ENCODE measurements around the gene SORCS2.

GRCh38 chr4:7244331-7244665 lies 52.0 kb downstream of the SORCS2 start:
- no peak for TF ChIP-seq EZH2phosphoT487 (IDR thresholded peaks at IDR 0.05; ENCODE audit: insufficient read depth, low read depth)
- no peak for TF ChIP-seq EZH2 (IDR thresholded peaks at IDR 0.05; ENCODE audit: insufficient read depth, poor library complexity, severe bottlenecking)

Measured in GM23248 (cell line).